Tibial nerve (tissue), 3 donors: ENCODE results near the gene PDZD2.
"Not testable (repeated sequence)": the region's sequence is repeated elsewhere in the genome, so short reads cannot be mapped to it uniquely, and the experiment has no call there.

ENCODE experiments used
- EP300 ChIP-seq, 2 donors: sonication (generic); formaldehyde crosslinking; IDR thresholded peaks; one replicate each; pipeline ENCODE4 v1.6.1; 2017; ENCODE audit warnings: antibody characterized with exemption in 2 of 2, mild to moderate bottlenecking in 1 of 2
- POLR2A ChIP-seq, 2 donors: fragments of 450-650 bp; IDR thresholded peaks; one replicate each; pipeline ENCODE4 v1.6.1; 2017; ENCODE audit warnings: antibody characterized with exemption in 2 of 2, mild to moderate bottlenecking in 2 of 2, moderate library complexity in 2 of 2

GRCh38 chr5:32078855-32079254 lies 439.9 kb downstream of the PDZD2 start:
- TF ChIP-seq POLR2A, EP300 (IDR thresholded peaks at IDR 0.05): not testable (repeated sequence)
